Measurements from ENCODE around the gene HES5. TPM values are rescaled to one million over a fixed set of nuclear protein-coding genes. Genes with fewer than 3 reads are reported as not detected.
A peak's percentile ranks its signal among the peaks of the same experiment; 100 is the strongest.
"Not testable (repeated sequence)": the region's sequence is repeated elsewhere in the genome, so short reads cannot be mapped to it uniquely, and the experiment has no call there.

Gene HES5
- total and polyA plus RNA-seq, 10 of the 15 experiments (the other 5 are each of a cell fraction or from before 2014, with no cell fraction given), result 0.12 to 0.15 TPM; not detected in 8

GRCh38 chr1:2553871-2554620 lies 24.0 kb upstream of the HES5 start:
- ChIA-PET CTCF (interaction anchor here (0.7 to 3.2 kb wide), 4 partner anchors 24 to 233 kb away, joined by 3 to 18 read pairs (median 9); partner anchors contain the start of genes PANK4 and PEX10), POLR2A (interaction anchor here (3.3 to 5.5 kb wide), 2 partner anchors 24 to 30 kb away, joined by 60 to 61 read pairs; partner anchors contain the start of gene PRXL2B), RAD21 (ENCODE audit: unreplicated experiment) (interaction anchor here (1.1 to 3.3 kb wide), 4 partner anchors 24 to 233 kb away, joined by 4 to 41 read pairs (median 27); partner anchors contain the start of gene PANK4), SMC1A (ENCODE audit: uncharacterized antibody, unreplicated experiment) (interaction anchor here (0.6 to 4.7 kb wide), 3 partner anchors 23 to 107 kb away, joined by 3 to 39 read pairs (median 28); partner anchors contain the start of gene PRXL2B)
- Histone ChIP-seq H3K27ac (ENCODE audit: control insufficient read depth, insufficient read depth) (peak overlapping the region; percentile 99; the same call in 1 of the 2 replicates), H4K20me1 (ENCODE audit: control insufficient read depth, insufficient read depth) (no peaks in the 10 kb centered on the region), H3K9me3 (replicated peaks; ENCODE audit: control insufficient read depth, insufficient read depth, low read length) (no peaks in the 10 kb centered on the region), H3K4me1 (ENCODE audit: control insufficient read depth, insufficient read depth, low read length) (peaks cover 37% of the 10 kb centered on the region), H2AFZ (ENCODE audit: control insufficient read depth, low read depth, low read length) (no peak overlapping the region), H3K27me3 (replicated peaks in 1 of 2; ENCODE audit: control insufficient read depth in 2 of 2, insufficient read depth in 2 of 2, low read length in 1 of 2) (no peaks in the 10 kb centered on the region), H3K9ac (ENCODE audit: control insufficient read depth, insufficient read depth, low read length) (no peak overlapping the region), H3K79me2 (ENCODE audit: control insufficient read depth, insufficient read depth, low read length) (peaks cover 35% of the 10 kb centered on the region), H3K36me3 (ENCODE audit: control insufficient read depth in 2 of 2, insufficient read depth in 2 of 2, low read length in 1 of 2) (peaks cover 0 to 2% of the 10 kb centered on the region in 2 experiments; a peak in 1 of 4 replicates), H3K4me2 (ENCODE audit: control insufficient read depth, insufficient read depth) (peak overlapping the region; percentile 97; the same call in 1 of the 2 replicates), H3K4me3 (no peak overlapping the region)
- FAIRE-seq, result no peak
- 75% methylated on average over 29 of the region's 30 CpGs for WGBS (ENCODE audit: insufficient coverage, insufficient replicate concordance, low lambda C conversion rate, missing lambda C conversion rate)
- ATAC-seq, result no peak
- BruUV-seq (replicated peaks), result no TSS peak
- in situ Hi-C loops (cut with MboI), result no loop called here
- DNase-seq (ENCODE audit: low read depth, low spot score), result no peak
- intact Hi-C loops (cut with micrococcal nuclease; ENCODE audit: unreplicated experiment), result no loop called here
- TF ChIP-seq ZNF207 (IDR thresholded peaks at IDR 0.05; ENCODE audit: borderline replicate concordance) (no peak), CUX1 (IDR thresholded peaks at IDR 0.05; ENCODE audit: insufficient replicate concordance, low read depth, low read length) (no peak), MXI1 (IDR thresholded peaks at IDR 0.05; ENCODE audit: low read depth, low read length) (no peak), BRCA1 (IDR thresholded peaks at IDR 0.05; ENCODE audit: low read depth, low read length) (no peak)

- DNase-seq (ENCODE audit: low read depth, low spot score); SMC1A ChIA-PET (ENCODE audit: uncharacterized antibody, unreplicated experiment); H3K36me3 ChIP-seq (ENCODE audit: control insufficient read depth in 2 of 2, insufficient read depth in 2 of 2, low read length in 1 of 2); POLR2A ChIA-PET; RAD21 ChIA-PET (ENCODE audit: unreplicated experiment); H3K27ac ChIP-seq (ENCODE audit: control insufficient read depth, insufficient read depth); H4K20me1 ChIP-seq (ENCODE audit: control insufficient read depth, insufficient read depth); FAIRE-seq; H2AFZ ChIP-seq (ENCODE audit: control insufficient read depth, low read depth, low read length); H3K9ac ChIP-seq (ENCODE audit: control insufficient read depth, insufficient read depth, low read length); in situ Hi-C loops (cut with MboI); BruUV-seq (replicated peaks); H3K27me3 ChIP-seq (replicated peaks in 1 of 2; ENCODE audit: control insufficient read depth in 2 of 2, insufficient read depth in 2 of 2, low read length in 1 of 2); H3K4me2 ChIP-seq (ENCODE audit: control insufficient read depth, insufficient read depth); H3K4me3 ChIP-seq; CTCF ChIA-PET; ATAC-seq; H3K9me3 ChIP-seq (replicated peaks; ENCODE audit: control insufficient read depth, insufficient read depth, low read length); intact Hi-C loops (cut with micrococcal nuclease; ENCODE audit: unreplicated experiment): not testable (repeated sequence)
- WGBS (ENCODE audit: insufficient coverage, insufficient replicate concordance, low lambda C conversion rate, missing lambda C conversion rate), result 2% methylated on average over 6 of the region's 9 CpGs
- Histone ChIP-seq H3K4me1 (ENCODE audit: control insufficient read depth, insufficient read depth, low read length) (peaks cover 43% of the 10 kb centered on the region), H3K79me2 (ENCODE audit: control insufficient read depth, insufficient read depth, low read length) (peaks cover 33% of the 10 kb centered on the region)
Observed at GRCh38 chr1:2553076-2553475, 23.0 kb upstream of the HES5 start.
